ENCODE measurements around the gene DHRS7C.

DNA sequence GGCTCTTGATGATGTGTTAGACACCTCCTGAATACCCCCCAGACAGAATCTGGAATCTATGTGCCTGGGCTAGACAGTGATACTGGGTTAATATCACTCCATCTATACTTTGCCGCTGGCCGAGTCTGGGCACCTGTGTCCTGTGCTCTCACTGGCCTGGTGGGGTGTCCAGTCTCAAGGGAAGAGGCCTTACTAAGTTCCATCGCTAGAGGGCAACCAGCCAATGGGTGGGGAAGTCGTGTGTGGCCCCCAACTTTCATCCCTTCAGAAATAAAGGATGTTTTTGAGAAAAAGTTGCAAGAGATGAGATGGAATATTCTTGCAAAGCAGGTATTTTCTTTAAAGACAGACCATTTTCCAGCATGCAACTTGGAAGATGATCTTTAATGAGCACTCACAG, 32.7 kb upstream of the DHRS7C start:
- TF ChIP-seq, protein P1, sequence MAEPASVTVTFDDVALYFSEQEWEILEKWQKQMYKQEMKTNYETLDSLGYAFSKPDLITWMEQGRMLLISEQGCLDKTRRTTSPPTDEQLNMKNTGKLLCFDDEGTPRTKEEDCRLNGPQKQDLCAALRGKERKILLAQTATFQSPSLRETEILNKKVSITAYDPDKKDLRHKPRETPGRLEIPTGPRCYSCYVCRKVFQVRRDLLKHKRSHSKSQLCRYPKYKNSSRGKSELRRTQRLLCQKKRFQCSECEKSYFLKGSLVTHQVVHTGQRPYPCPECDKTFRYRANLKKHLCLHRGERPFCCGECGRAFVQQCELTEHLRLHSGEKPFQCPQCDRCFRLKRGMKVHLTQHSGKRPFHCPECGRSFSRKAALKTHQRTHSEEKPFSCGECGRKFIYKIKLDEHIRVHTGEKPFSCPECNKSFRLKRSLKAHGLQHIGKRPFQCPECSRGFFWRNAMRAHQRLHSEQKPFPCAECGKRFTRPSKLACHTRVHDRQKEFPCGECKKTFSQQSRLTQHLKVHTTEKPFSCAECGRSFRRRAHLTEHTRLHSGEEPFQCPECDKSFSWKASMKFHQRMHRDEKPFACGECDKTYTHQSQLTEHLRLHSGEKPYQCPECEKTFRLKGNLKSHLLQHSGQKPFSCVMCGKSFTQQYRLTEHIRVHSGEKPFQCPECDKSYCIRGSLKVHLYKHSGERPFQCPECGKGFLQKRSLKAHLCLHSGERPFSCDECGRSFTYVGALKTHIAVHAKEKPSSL (CRISPR knock-in tag; conservative IDR thresholded peaks at IDR 0.05), result no peak
- TF ChIP-seq ZNF121 (CRISPR knock-in tag; IDR thresholded peaks at IDR 0.05) (no peak), ESRRA (CRISPR knock-in tag; IDR thresholded peaks at IDR 0.05; ENCODE audit: borderline replicate concordance) (no peak), PRRX2 (CRISPR knock-in tag; IDR thresholded peaks at IDR 0.05) (no peak), NR2C2 (CRISPR knock-in tag; IDR thresholded peaks at IDR 0.05) (no peak)
- TF ChIP-seq, protein P2, sequence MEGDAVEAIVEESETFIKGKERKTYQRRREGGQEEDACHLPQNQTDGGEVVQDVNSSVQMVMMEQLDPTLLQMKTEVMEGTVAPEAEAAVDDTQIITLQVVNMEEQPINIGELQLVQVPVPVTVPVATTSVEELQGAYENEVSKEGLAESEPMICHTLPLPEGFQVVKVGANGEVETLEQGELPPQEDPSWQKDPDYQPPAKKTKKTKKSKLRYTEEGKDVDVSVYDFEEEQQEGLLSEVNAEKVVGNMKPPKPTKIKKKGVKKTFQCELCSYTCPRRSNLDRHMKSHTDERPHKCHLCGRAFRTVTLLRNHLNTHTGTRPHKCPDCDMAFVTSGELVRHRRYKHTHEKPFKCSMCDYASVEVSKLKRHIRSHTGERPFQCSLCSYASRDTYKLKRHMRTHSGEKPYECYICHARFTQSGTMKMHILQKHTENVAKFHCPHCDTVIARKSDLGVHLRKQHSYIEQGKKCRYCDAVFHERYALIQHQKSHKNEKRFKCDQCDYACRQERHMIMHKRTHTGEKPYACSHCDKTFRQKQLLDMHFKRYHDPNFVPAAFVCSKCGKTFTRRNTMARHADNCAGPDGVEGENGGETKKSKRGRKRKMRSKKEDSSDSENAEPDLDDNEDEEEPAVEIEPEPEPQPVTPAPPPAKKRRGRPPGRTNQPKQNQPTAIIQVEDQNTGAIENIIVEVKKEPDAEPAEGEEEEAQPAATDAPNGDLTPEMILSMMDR (IDR thresholded peaks at IDR 0.05), result no peak
- TF ChIP-seq, protein P3, sequence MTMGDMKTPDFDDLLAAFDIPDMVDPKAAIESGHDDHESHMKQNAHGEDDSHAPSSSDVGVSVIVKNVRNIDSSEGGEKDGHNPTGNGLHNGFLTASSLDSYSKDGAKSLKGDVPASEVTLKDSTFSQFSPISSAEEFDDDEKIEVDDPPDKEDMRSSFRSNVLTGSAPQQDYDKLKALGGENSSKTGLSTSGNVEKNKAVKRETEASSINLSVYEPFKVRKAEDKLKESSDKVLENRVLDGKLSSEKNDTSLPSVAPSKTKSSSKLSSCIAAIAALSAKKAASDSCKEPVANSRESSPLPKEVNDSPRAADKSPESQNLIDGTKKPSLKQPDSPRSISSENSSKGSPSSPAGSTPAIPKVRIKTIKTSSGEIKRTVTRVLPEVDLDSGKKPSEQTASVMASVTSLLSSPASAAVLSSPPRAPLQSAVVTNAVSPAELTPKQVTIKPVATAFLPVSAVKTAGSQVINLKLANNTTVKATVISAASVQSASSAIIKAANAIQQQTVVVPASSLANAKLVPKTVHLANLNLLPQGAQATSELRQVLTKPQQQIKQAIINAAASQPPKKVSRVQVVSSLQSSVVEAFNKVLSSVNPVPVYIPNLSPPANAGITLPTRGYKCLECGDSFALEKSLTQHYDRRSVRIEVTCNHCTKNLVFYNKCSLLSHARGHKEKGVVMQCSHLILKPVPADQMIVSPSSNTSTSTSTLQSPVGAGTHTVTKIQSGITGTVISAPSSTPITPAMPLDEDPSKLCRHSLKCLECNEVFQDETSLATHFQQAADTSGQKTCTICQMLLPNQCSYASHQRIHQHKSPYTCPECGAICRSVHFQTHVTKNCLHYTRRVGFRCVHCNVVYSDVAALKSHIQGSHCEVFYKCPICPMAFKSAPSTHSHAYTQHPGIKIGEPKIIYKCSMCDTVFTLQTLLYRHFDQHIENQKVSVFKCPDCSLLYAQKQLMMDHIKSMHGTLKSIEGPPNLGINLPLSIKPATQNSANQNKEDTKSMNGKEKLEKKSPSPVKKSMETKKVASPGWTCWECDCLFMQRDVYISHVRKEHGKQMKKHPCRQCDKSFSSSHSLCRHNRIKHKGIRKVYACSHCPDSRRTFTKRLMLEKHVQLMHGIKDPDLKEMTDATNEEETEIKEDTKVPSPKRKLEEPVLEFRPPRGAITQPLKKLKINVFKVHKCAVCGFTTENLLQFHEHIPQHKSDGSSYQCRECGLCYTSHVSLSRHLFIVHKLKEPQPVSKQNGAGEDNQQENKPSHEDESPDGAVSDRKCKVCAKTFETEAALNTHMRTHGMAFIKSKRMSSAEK (CRISPR knock-in tag; IDR thresholded peaks at IDR 0.05; ENCODE audit: borderline replicate concordance), result no peak

Measured in WTC11 (cell line).